ENCODE measurements around the gene DCX.

DCX gene

GRCh38 chrX:111318901-111319300, 93.1 kb downstream of the DCX start:
- DNase-seq (ENCODE audit: low read depth in 2 of 3, low spot score in 1 of 3): no peak

DNA sequence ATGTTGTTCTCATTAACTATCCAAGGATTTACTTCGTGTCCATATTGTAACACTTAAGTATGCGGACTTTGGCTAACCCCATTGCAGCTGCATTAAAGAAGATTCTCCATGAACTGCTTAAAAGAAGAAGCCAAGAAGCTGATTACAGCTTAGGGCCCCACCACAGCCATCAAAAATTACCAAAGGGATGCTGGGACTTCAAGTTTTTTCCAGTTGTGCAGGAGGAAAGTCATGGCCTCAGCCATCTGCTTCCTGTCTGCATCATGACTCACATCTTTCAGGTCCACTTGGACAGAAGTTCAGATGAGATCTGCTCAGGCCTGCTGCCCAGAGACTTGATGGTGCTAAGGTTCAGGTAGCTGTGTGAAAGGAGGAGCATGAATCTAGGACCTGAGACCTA, 102.9 kb downstream of the DCX start:
- DNase-seq (ENCODE audit: low read depth in 2 of 3, low spot score in 1 of 3): no peak

DNA sequence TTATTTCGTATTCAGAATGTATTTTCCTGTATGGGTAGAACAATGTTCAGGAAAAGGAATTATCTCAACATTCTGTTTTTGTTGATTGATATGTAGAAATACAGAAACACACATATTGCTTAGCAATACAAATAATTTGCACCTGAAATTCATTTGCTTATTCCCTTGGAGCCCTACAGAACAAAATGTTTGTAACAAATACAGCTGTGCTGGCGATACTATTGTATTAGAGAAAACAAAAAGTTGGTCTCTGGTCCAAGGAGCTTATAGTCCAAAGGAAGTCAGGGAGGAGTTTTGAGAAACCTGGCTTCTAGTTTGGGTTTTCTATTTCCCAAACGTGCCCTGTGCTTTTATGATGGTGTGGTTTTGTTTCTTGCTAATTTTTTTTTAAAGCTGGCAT, 104.0 kb downstream of the DCX start:
- no peak for DNase-seq (ENCODE audit: low read depth in 2 of 3, low spot score in 1 of 3)

GRCh38 chrX:111302284-111302683, 109.7 kb downstream of the DCX start:
- DNase-seq (ENCODE audit: low read depth in 2 of 3, low spot score in 1 of 3): no peak

- no peak for DNase-seq (ENCODE audit: low read depth in 2 of 3, low spot score in 1 of 3)
Observed at GRCh38 chrX:111288841-111289240, 123.2 kb downstream of the DCX start.

- no peak for DNase-seq (ENCODE audit: low read depth in 2 of 3, low spot score in 1 of 3)
Observed at GRCh38 chrX:111284631-111285293, 127.2 kb downstream of the DCX start.

DNA sequence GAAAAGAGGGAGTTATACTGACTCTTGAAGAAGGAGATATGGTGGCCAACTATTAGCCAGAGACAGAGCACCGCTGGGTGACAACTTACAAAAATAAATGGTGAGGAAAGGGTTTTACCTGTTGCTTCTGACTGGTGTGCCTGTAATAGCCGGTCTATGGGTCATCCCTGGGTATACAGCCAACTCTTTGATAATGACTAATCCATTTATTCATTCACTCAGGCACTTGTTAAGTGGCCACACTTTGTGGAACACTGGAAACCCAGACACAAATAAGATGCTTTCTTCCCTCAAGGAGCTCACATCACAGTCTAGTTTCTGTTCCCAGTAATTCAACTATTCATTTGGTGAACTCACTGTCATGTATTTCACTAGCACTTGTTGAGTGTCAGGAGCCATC, 128.5 kb downstream of the DCX start:
- DNase-seq (ENCODE audit: low read depth in 2 of 3, low spot score in 1 of 3): no peak

DNA sequence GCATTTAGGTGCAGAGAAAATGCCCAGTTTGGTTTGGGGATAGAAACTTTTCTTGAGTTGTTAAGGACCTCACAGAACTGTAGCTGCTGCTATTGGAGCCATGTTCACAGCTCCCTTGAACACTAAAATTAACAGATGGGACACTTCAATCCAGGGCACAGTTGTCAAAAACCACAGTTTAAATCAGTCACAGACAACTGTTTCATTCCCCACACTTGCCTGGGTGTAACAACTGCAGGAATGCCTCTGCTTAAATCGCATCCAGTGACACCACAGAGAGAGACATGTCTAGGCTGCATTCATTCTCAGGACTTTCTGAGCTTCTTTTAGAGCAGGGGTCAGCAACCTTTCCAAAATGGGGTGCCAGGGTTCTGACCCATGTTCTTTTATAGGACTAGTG, 129.0 kb downstream of the DCX start:
- DNase-seq (ENCODE audit: low read depth in 2 of 3, low spot score in 1 of 3): no peak

- DNase-seq (ENCODE audit: low read depth in 2 of 3, low spot score in 1 of 3): no peak
Observed at GRCh38 chrX:111282139-111282538, 129.9 kb downstream of the DCX start.

DNA sequence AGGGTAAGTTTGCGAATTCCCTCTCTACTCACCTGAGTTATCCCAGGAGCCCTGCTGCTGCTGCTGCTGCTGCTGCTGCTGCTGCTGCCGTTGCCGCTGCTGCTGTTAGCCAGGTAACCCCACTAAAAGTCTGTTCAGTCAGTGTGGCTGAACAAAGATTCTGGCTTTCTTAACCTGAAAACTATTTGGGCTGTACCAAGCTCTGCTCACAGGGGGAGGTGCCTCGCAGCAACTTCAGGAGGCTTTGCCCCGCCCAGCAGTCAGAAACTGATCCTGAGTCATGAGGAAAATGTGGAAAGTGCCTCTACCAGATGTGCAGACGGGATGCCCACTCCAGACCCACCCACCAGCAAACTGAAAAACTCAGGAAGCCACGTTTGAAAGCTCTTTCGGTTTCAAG, 141.7 kb downstream of the DCX start, which contains the start of gene CAPN6:
Gene CAPN6, minus strand, starts transcription at position 145 of the 400 bp plus-strand sequence. CDS start 6,547 bp downstream, outside the sequence.
- DNase-seq (ENCODE audit: low read depth in 2 of 3, low spot score in 1 of 3): no peak

GRCh38 chrX:111268506-111268905, 143.5 kb downstream of the DCX start:
- no peak for DNase-seq (ENCODE audit: low read depth in 2 of 3, low spot score in 1 of 3)

GRCh38 chrX:111265486-111265885, 146.5 kb downstream of the DCX start:
- no peak for DNase-seq (ENCODE audit: low read depth in 2 of 3, low spot score in 1 of 3)

- DNase-seq (ENCODE audit: low read depth in 2 of 3, low spot score in 1 of 3): no peak
Observed at GRCh38 chrX:111264385-111264784, 147.6 kb downstream of the DCX start.

DNA sequence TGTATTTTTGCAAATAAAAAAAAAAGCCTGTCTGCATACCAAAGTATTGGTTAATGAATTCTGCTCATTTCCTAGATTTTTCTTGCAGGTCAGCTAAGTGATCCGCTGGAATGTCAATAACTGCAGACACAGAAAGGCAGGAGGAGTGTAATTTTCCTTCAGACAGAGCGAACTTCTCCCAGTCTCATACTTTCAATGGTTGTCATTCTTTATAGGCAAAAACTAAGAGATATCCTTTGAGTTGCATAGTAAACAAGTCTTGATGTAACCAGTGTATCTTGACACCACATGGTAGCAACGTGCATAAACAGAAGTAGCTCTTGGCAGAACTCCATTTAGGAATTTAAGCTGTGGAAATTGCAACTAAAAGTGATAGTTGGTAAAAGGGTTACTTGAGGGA, 149.9 kb downstream of the DCX start:
- DNase-seq (ENCODE audit: low read depth in 2 of 3, low spot score in 1 of 3): no peak

DNA sequence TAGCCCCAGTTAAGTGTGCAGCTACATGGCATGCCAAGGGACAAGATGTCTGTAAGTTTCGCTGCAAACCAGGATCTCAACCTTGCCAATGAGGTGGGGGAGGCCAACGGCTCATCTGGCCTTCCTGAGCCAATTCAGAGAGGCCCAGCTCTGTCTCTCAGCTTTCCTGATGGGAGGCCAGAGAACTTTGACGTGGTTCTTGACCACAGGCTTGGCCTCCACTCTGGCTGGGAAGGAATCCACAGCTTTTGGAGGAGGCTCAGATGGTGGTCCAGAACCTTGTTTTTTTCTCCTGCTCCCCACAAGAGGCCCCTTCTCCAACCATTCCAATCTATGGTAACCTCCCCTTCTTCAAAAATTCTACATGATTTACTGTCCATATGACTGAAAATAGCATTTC, 151.5 kb downstream of the DCX start:
- no peak for DNase-seq (ENCODE audit: low read depth in 2 of 3, low spot score in 1 of 3)

DNA sequence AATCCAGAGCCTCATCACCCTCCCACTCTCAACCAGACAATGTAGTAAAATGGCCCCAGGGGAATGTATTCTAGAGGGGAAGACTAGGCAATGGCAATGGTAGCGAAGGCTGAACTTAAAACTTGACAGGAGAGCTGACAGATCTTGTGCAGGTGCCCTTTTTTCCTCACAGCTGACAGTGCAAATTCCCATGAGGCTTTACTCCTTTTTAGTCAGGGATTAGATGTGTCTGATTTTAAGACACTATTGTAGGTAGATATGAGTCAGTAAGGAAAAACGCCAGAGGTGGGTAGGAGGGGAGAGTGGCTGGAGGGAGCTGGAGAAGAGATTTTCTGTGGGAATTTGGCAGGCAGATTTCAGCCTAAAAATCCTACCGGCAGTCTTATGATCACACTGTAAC, 152.4 kb downstream of the DCX start:
- no peak for DNase-seq (ENCODE audit: low read depth in 2 of 3, low spot score in 1 of 3)

DNA sequence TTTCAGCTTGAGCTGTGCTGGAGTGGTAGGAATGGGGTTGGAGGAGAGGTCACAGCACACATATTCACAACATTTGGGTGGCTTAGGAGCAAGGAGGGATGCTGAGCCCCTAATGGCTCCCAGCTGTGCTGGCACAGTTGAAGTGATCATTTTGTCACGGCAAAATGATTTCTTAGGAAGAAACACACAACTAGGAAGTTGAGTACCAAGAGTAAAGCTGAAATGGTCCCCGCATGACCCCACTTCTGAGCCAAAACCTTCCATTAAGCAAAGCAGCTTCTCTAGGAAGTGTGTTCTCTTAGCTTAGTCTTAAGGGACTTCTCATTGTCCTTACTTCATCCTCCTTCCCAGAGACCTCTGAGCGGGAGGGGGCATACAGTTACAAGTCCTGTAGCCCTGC, 154.3 kb downstream of the DCX start:
- no peak for DNase-seq (ENCODE audit: low read depth in 2 of 3, low spot score in 1 of 3)

- no peak for DNase-seq (ENCODE audit: low read depth in 2 of 3, low spot score in 1 of 3)
Observed at GRCh38 chrX:111254896-111255693, 156.9 kb downstream of the DCX start.

DNA sequence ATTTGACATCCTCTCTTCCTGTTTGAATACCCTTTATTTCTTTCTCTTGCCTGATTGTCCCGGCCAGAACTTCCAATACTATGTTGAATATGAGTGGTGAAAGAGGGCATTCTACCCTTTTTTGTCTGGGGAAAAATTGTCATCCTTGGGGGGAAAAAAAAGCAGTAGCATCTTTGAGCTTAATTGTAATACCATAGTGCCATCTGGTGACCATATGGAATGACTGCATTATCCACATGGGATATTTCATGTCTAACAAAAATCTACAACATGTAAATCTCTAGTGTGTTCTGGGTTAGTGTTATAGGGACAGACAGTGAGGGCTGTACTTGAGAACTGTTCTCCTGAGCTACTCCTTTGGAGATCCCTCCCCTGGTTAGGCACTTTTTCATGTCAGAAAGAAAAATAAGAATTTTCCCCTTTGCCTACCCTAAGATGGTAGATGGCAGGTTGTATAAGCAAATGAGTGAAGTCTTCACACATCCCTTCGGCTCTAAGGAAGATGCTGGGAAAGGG, 167.7 kb downstream of the DCX start:
- DNase-seq (ENCODE audit: low read depth in 2 of 3, low spot score in 1 of 3): no peak
